Ovary (tissue), 3 donors: ENCODE data around the gene USH2A.

Experiments
- EP300 ChIP-seq: sonication (generic); formaldehyde crosslinking; IDR thresholded peaks from one replicate; pipeline ENCODE4 v1.6.1; 2017; ENCODE audit warnings: antibody characterized with exemption
- POLR2A ChIP-seq: fragments of 450-650 bp; IDR thresholded peaks from one replicate; pipeline ENCODE4 v1.6.1; 2017; ENCODE audit warnings: antibody characterized with exemption, mild to moderate bottlenecking, moderate library complexity
- TF ChIP-seq, protein P1 (sequence below), 3 donors: fragments of 450-650 bp in 2 of 3; fragments of 200-600 bp in 1 of 3; IDR thresholded peaks; one replicate each; pipeline versions ENCODE4 v1.5.1 to v1.8.0; 2016 to 2022; ENCODE audit warnings: antibody characterized with exemption in 3 of 3, mild to moderate bottlenecking in 1 of 3
- donor health status: DM: no; HTN: no; CAD: no.

- TF ChIP-seq, protein P1, sequence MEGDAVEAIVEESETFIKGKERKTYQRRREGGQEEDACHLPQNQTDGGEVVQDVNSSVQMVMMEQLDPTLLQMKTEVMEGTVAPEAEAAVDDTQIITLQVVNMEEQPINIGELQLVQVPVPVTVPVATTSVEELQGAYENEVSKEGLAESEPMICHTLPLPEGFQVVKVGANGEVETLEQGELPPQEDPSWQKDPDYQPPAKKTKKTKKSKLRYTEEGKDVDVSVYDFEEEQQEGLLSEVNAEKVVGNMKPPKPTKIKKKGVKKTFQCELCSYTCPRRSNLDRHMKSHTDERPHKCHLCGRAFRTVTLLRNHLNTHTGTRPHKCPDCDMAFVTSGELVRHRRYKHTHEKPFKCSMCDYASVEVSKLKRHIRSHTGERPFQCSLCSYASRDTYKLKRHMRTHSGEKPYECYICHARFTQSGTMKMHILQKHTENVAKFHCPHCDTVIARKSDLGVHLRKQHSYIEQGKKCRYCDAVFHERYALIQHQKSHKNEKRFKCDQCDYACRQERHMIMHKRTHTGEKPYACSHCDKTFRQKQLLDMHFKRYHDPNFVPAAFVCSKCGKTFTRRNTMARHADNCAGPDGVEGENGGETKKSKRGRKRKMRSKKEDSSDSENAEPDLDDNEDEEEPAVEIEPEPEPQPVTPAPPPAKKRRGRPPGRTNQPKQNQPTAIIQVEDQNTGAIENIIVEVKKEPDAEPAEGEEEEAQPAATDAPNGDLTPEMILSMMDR (IDR thresholded peaks at IDR 0.05) = no peak
- TF ChIP-seq POLR2A (no peak), EP300 (no peak)
Measured at GRCh38 chr1:216314379-216315095, 108.7 kb downstream of the USH2A start.
